GM23338 (cell line): ENCODE data around the gene TEX35. TPM values are rescaled to one million over a fixed set of nuclear protein-coding genes. Genes with fewer than 3 reads are reported as not detected.

Experiments
- ATAC-seq: fragments of 200-7000 bp; cut with Tn5 transposase; 3 replicates; pipeline ENCODE4 v1.9.1; 2020
- DNase-seq: peaks from one replicate; pipeline ENCODE4 v3.0.0-alpha.2; 2015; ENCODE audit warnings: low spot score
- H2AFZ ChIP-seq: fragments of 200-600 bp; sonication (generic); 2 replicates; pipeline ENCODE4 v1.8.0; 2016; ENCODE audit warnings: antibody characterized with exemption, mild to moderate bottlenecking, moderate library complexity
- H3F3A ChIP-seq: fragments of 200-600 bp; sonication (generic); replicated peaks from 2 replicates; pipeline ENCODE4 v1.8.0; 2017; ENCODE audit warnings: antibody characterized with exemption, mixed run types, low read depth
- H3K27ac ChIP-seq: fragments of 200-600 bp; sonication (generic); 2 replicates; pipeline ENCODE4 v1.6.1; 2016; ENCODE audit warnings: low read depth
- H3K27me3 ChIP-seq: fragments of 200-600 bp; sonication (generic); 2 replicates; pipeline ENCODE4 v1.8.0; 2016; ENCODE audit warnings: mild to moderate bottlenecking, mixed run types, moderate library complexity; ENCODE audit not compliant: insufficient read depth
- H3K36me3 ChIP-seq: fragments of 200-600 bp; sonication (generic); 2 replicates; pipeline ENCODE4 v1.8.0; 2016; ENCODE audit warnings: mild to moderate bottlenecking; ENCODE audit not compliant: insufficient read depth
- H3K4me1 ChIP-seq: fragments of 200-600 bp; sonication (generic); 2 replicates; pipeline ENCODE4 v1.8.0; 2016; ENCODE audit warnings: mild to moderate bottlenecking, moderate library complexity; ENCODE audit not compliant: insufficient read depth
- H3K4me2 ChIP-seq: fragments of 200-600 bp; sonication (generic); 2 replicates; pipeline ENCODE4 v1.7.1; 2017; ENCODE audit warnings: mixed run types
- H3K4me3 ChIP-seq: fragments of 200-600 bp; sonication (generic); 2 replicates; pipeline ENCODE4 v1.6.1; 2016; ENCODE audit warnings: mixed run types
- H3K79me2 ChIP-seq: fragments of 200-600 bp; sonication (generic); replicated peaks from 2 replicates; pipeline ENCODE4 v1.8.0; 2017; ENCODE audit warnings: mild to moderate bottlenecking; ENCODE audit not compliant: insufficient read depth
- H3K9me2 ChIP-seq: fragments of 200-600 bp; sonication (generic); 2 replicates; pipeline ENCODE4 v1.8.0; 2017; ENCODE audit not compliant: insufficient read depth
- H4K20me1 ChIP-seq: fragments of 200-600 bp; sonication (generic); replicated peaks from 2 replicates; pipeline ENCODE4 v1.8.0; 2017; ENCODE audit warnings: mild to moderate bottlenecking; ENCODE audit not compliant: insufficient read depth
- H3K27ac Mint-ChIP-seq: 2 replicates; pipeline ENCODE4 v1.8.0; 2020; ENCODE audit warnings: inconsistent platforms, mild to moderate bottlenecking, moderate library complexity, mixed read lengths
- H3K27me3 Mint-ChIP-seq: 3 replicates; pipeline ENCODE4 v1.8.0; 2022; ENCODE audit warnings: low read depth, mild to moderate bottlenecking, moderate library complexity, mixed read lengths, inconsistent platforms; ENCODE audit not compliant: insufficient read depth, poor library complexity
- H3K36me3 Mint-ChIP-seq: 3 replicates; pipeline ENCODE4 v1.8.0; 2021; ENCODE audit warnings: low read depth, mild to moderate bottlenecking, inconsistent platforms, moderate library complexity, mixed read lengths
- H3K4me1 Mint-ChIP-seq: 3 replicates; pipeline ENCODE4 v1.8.0; 2020; ENCODE audit warnings: mild to moderate bottlenecking, inconsistent platforms, mixed read lengths
- H3K4me3 Mint-ChIP-seq: 3 replicates; pipeline ENCODE4 v1.8.0; 2021; ENCODE audit warnings: moderate library complexity, mild to moderate bottlenecking, inconsistent platforms, mixed read lengths
- H3K9me3 Mint-ChIP-seq: 3 replicates; pipeline ENCODE4 v1.8.0; 2020; ENCODE audit warnings: moderate library complexity, mild to moderate bottlenecking, inconsistent platforms, mixed read lengths
- CREB1 ChIP-seq: fragments of 250-450 bp; sonication (Bioruptor Pico); IDR thresholded peaks from 2 replicates; pipeline ENCODE4 v1.5.0; 2020; ENCODE audit warnings: low read depth, mild to moderate bottlenecking, moderate library complexity
- CTCF ChIP-seq, 2 experiments: fragments of 200-600 bp in 1 of 2; sonication (generic) in 1 of 2; conservative IDR thresholded peaks; 2 replicates each; pipeline versions ENCODE4 v1.5.1 to v1.6.1; 2016 to 2017; ENCODE audit warnings: antibody characterized with exemption in 2 of 2, low read depth in 2 of 2, mild to moderate bottlenecking in 2 of 2, moderate library complexity in 1 of 2
- ETS1 ChIP-seq: IDR thresholded peaks from 2 replicates; pipeline ENCODE4 v1.6.1; 2016; ENCODE audit warnings: antibody characterized with exemption
- EZH2 ChIP-seq: fragments of 200-600 bp; sonication (generic); IDR thresholded peaks from one replicate; pipeline ENCODE4 v1.8.0; 2017; ENCODE audit warnings: antibody characterized with exemption, mild to moderate bottlenecking, low read depth; ENCODE audit not compliant: unreplicated experiment
- EZH2phosphoT487 ChIP-seq: fragments of 200-600 bp; sonication (generic); IDR thresholded peaks from one replicate; pipeline ENCODE4 v1.8.1; 2018; ENCODE audit warnings: antibody characterized with exemption; ENCODE audit not compliant: unreplicated experiment
- JUNB ChIP-seq: IDR thresholded peaks from one replicate; pipeline ENCODE4 v1.6.1; 2016; ENCODE audit warnings: antibody characterized with exemption; ENCODE audit not compliant: unreplicated experiment
- NANOG ChIP-seq: IDR thresholded peaks from 2 replicates; pipeline ENCODE4 v1.6.1; 2016; ENCODE audit warnings: antibody characterized with exemption, borderline replicate concordance
- POLR2AphosphoS5 ChIP-seq: IDR thresholded peaks from 2 replicates; pipeline ENCODE4 v1.6.1; 2016; ENCODE audit warnings: antibody characterized with exemption, low read depth
- STAT1 ChIP-seq: IDR thresholded peaks from one replicate; pipeline ENCODE4 v1.6.1; 2016; ENCODE audit warnings: antibody characterized with exemption; ENCODE audit not compliant: unreplicated experiment
- ZNF114 ChIP-seq: fragments of 250-450 bp; sonication (Bioruptor Pico); IDR thresholded peaks from 2 replicates; pipeline ENCODE4 v1.5.0; 2020; ENCODE audit warnings: mild to moderate bottlenecking, moderate library complexity
- ZNF331 ChIP-seq: fragments of 250-450 bp; sonication (Bioruptor Pico); IDR thresholded peaks from 2 replicates; pipeline ENCODE4 v1.5.0; 2020; ENCODE audit warnings: low read depth, mild to moderate bottlenecking, moderate library complexity
- polyA plus RNA-seq: library from polyadenylated mRNA; unstranded; fragments of >200 nt; fragmentation: Nextera tagmentation; extraction: Ambion mirVana; gene quantifications from 2 replicates; pipeline ENCODE4 v1.2.1, GENCODE V29; 2016
- total RNA-seq: library from RNA; depleted of rRNA; stranded (reverse); fragments of >200 nt; shearing (Covaris generic); gene quantifications from 2 replicates; pipeline ENCODE4 v1.2.3, GENCODE V29; 2014
- TF ChIP-seq, protein P1 (sequence below): fragments of 250-450 bp; sonication (Bioruptor Pico); IDR thresholded peaks from 2 replicates; pipeline ENCODE4 v1.5.0; 2020; ENCODE audit warnings: mild to moderate bottlenecking, moderate library complexity
- TF ChIP-seq, protein P2 (sequence below): IDR thresholded peaks from one replicate; pipeline ENCODE4 v1.6.1; 2018; ENCODE audit warnings: antibody characterized with exemption; ENCODE audit not compliant: unreplicated experiment

The TEX35 gene
- total and polyA plus RNA-seq, 2 experiments from 2014 or later: not detected

DNA sequence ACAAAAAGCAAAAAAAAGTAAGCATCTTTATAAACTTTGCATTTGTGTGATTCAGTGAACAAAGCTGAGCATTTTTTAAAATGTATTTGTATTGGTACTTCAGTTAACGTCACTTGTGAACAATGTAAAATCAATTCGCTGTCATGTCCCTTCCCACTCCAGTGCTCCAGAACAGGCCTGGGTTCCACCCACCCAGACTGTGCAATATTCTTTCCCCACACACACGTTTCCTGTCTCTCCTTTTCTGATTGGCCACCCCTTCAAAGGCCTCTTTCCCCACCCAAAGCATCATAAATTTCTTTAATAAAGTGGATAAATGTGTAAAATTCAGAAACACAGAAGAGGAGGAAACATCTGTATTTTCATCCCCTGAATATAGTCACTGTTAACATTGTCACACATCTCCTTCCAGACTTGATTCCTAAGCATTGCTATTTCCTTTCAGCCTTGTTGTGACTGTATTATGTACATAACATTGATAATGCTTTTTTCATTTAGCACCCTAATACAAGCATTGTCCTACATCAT, 28.1 kb upstream of the TEX35 start:
- Mint-ChIP-seq H3K36me3 (peaks cover 7% of the 10 kb centered on the region), H3K4me1 (peaks cover 6% of the 10 kb centered on the region), H3K9me3 (no peaks in the 10 kb centered on the region), H3K27me3 (peaks cover 10% of the 10 kb centered on the region), H3K4me3 (no peak overlapping the region), H3K27ac (no peak overlapping the region)
- Histone ChIP-seq H4K20me1 (no peaks in the 10 kb centered on the region), H3K4me1 (no peaks in the 10 kb centered on the region), H3K27ac (no peak overlapping the region), H3K4me3 (no peak overlapping the region), H2AFZ (no peak overlapping the region), H3K79me2 (no peaks in the 10 kb centered on the region), H3K27me3 (no peaks in the 10 kb centered on the region), H3F3A (0 out of 2 replicates have a peak, but pooled peaks cover 6% of the 10 kb centered on the region), H3K36me3 (no peaks in the 10 kb centered on the region), H3K4me2 (no peak overlapping the region), H3K9me2 (no peaks in the 10 kb centered on the region)
- TF ChIP-seq STAT1 (no peak), CTCF (conservative IDR thresholded peaks at IDR 0.05; ENCODE audit: low read depth in 2 of 2) (no peak), EZH2phosphoT487 (no peak), CREB1 (CRISPR knock-in tag) (no peak), POLR2AphosphoS5 (no peak), ETS1 (no peak), EZH2 (no peak), NANOG (no peak), ZNF114 (CRISPR knock-in tag) (no peak), ZNF331 (no peak), JUNB (no peak)
- TF ChIP-seq, protein P1, sequence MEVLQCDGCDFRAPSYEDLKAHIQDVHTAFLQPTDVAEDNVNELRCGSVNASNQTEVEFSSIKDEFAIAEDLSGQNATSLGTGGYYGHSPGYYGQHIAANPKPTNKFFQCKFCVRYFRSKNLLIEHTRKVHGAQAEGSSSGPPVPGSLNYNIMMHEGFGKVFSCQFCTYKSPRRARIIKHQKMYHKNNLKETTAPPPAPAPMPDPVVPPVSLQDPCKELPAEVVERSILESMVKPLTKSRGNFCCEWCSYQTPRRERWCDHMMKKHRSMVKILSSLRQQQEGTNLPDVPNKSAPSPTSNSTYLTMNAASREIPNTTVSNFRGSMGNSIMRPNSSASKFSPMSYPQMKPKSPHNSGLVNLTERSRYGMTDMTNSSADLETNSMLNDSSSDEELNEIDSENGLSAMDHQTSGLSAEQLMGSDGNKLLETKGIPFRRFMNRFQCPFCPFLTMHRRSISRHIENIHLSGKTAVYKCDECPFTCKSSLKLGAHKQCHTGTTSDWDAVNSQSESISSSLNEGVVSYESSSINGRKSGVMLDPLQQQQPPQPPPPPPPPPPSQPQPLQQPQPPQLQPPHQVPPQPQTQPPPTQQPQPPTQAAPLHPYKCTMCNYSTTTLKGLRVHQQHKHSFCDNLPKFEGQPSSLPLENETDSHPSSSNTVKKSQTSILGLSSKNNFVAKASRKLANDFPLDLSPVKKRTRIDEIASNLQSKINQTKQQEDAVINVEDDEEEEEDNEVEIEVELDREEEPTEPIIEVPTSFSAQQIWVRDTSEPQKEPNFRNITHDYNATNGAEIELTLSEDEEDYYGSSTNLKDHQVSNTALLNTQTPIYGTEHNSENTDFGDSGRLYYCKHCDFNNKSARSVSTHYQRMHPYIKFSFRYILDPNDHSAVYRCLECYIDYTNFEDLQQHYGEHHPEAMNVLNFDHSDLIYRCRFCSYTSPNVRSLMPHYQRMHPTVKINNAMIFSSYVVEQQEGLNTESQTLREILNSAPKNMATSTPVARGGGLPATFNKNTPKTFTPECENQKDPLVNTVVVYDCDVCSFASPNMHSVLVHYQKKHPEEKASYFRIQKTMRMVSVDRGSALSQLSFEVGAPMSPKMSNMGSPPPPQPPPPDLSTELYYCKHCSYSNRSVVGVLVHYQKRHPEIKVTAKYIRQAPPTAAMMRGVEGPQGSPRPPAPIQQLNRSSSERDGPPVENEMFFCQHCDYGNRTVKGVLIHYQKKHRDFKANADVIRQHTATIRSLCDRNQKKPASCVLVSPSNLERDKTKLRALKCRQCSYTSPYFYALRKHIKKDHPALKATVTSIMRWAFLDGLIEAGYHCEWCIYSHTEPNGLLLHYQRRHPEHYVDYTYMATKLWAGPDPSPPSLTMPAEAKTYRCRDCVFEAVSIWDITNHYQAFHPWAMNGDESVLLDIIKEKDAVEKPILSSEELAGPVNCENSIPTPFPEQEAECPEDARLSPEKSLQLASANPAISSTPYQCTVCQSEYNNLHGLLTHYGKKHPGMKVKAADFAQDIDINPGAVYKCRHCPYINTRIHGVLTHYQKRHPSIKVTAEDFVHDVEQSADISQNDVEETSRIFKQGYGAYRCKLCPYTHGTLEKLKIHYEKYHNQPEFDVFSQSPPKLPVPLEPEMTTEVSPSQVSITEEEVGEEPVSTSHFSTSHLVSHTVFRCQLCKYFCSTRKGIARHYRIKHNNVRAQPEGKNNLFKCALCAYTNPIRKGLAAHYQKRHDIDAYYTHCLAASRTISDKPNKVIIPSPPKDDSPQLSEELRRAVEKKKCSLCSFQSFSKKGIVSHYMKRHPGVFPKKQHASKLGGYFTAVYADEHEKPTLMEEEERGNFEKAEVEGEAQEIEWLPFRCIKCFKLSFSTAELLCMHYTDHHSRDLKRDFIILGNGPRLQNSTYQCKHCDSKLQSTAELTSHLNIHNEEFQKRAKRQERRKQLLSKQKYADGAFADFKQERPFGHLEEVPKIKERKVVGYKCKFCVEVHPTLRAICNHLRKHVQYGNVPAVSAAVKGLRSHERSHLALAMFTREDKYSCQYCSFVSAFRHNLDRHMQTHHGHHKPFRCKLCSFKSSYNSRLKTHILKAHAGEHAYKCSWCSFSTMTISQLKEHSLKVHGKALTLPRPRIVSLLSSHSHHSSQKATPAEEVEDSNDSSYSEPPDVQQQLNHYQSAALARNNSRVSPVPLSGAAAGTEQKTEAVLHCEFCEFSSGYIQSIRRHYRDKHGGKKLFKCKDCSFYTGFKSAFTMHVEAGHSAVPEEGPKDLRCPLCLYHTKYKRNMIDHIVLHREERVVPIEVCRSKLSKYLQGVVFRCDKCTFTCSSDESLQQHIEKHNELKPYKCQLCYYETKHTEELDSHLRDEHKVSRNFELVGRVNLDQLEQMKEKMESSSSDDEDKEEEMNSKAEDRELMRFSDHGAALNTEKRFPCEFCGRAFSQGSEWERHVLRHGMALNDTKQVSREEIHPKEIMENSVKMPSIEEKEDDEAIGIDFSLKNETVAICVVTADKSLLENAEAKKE (CRISPR knock-in tag): no peak
- TF ChIP-seq, protein P2, sequence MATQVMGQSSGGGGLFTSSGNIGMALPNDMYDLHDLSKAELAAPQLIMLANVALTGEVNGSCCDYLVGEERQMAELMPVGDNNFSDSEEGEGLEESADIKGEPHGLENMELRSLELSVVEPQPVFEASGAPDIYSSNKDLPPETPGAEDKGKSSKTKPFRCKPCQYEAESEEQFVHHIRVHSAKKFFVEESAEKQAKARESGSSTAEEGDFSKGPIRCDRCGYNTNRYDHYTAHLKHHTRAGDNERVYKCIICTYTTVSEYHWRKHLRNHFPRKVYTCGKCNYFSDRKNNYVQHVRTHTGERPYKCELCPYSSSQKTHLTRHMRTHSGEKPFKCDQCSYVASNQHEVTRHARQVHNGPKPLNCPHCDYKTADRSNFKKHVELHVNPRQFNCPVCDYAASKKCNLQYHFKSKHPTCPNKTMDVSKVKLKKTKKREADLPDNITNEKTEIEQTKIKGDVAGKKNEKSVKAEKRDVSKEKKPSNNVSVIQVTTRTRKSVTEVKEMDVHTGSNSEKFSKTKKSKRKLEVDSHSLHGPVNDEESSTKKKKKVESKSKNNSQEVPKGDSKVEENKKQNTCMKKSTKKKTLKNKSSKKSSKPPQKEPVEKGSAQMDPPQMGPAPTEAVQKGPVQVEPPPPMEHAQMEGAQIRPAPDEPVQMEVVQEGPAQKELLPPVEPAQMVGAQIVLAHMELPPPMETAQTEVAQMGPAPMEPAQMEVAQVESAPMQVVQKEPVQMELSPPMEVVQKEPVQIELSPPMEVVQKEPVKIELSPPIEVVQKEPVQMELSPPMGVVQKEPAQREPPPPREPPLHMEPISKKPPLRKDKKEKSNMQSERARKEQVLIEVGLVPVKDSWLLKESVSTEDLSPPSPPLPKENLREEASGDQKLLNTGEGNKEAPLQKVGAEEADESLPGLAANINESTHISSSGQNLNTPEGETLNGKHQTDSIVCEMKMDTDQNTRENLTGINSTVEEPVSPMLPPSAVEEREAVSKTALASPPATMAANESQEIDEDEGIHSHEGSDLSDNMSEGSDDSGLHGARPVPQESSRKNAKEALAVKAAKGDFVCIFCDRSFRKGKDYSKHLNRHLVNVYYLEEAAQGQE: no peak
- ATAC-seq: no peak
- no peak for DNase-seq
